H1 (cell line): Measurements from ENCODE around the gene PHOX2A. TPM values are rescaled to one million over a fixed set of nuclear protein-coding genes. Genes with fewer than 3 reads are reported as not detected.

Source experiments
- CTCF ChIA-PET: fragments of 300-600 bp; sonication (Branson Sonifier 250); formaldehyde crosslinking; loops from one replicate; lab custom pipeline; 2021; ENCODE audit not compliant: partially characterized antibody; lab: Charles Lee
- POLR2A ChIA-PET: fragments of 300-600 bp; sonication (Branson Sonifier 250); formaldehyde crosslinking; loops from one replicate; lab custom pipeline; 2021; ENCODE audit warnings: inconsistent platforms; ENCODE audit not compliant: partially characterized antibody; lab: Charles Lee
- DNase-seq, 2 experiments: peaks; one replicate each; pipeline versions ENCODE4 v3.0.0 to v3.0.0-alpha.2; 2010 to 2022; ENCODE audit warnings: low spot score in 2 of 2, low read depth in 1 of 2, mixed read lengths in 1 of 2
- FAIRE-seq: peaks from 2 replicates; lab custom pipeline; 2011; peaks lifted over from hg19 to GRCh38; lab: Jason Lieb, UNC
- H2AFZ ChIP-seq: 2 replicates; pipeline ENCODE4 v1.8.1; 2012; ENCODE audit warnings: low read length, inconsistent platforms
- H2AK5ac ChIP-seq: 2 replicates; pipeline ENCODE4 v1.6.1; 2013; ENCODE audit warnings: low read depth, low read length
- H2BK120ac ChIP-seq: replicated peaks from 2 replicates; pipeline ENCODE3; 2013; ENCODE audit warnings: low read depth, low read length, inconsistent platforms
- H2BK12ac ChIP-seq: 2 replicates; pipeline ENCODE4 v1.6.1; 2013; ENCODE audit warnings: low read depth, low read length
- H2BK15ac ChIP-seq: 2 replicates; pipeline ENCODE4 v1.6.1; 2013; ENCODE audit warnings: low read length
- H2BK20ac ChIP-seq: 2 replicates; pipeline ENCODE4 v1.6.1; 2013; ENCODE audit warnings: low read length
- H2BK5ac ChIP-seq: 2 replicates; pipeline ENCODE4 v1.6.1; 2013; ENCODE audit warnings: low read depth, low read length
- H3K14ac ChIP-seq: 2 replicates; pipeline ENCODE4 v1.6.1; 2013; ENCODE audit warnings: inconsistent platforms; ENCODE audit not compliant: insufficient read length
- H3K18ac ChIP-seq: 2 replicates; pipeline ENCODE4 v1.6.1; 2013; ENCODE audit warnings: low read length; ENCODE audit errors: extremely low read depth
- H3K23ac ChIP-seq: 2 replicates; pipeline ENCODE4 v1.6.1; 2013; ENCODE audit warnings: inconsistent platforms; ENCODE audit not compliant: insufficient read length
- H3K23me2 ChIP-seq: 2 replicates; pipeline ENCODE4 v1.6.1; 2013; ENCODE audit warnings: low read depth, low read length
- H3K27ac ChIP-seq: 2 replicates; pipeline ENCODE4 v1.6.1; 2011; ENCODE audit warnings: low read depth, low read length, inconsistent platforms
- H3K27me3 ChIP-seq, 4 experiments: replicated peaks in 1 of 4; 1 replicate in 1 of 4; 2 replicates in 3 of 4; pipeline versions ENCODE4 v1.6.1 to v1.8.1; 2011 to 2013; ENCODE audit warnings: low read length in 3 of 4, mild to moderate bottlenecking in 3 of 4, inconsistent platforms in 2 of 4, mixed read lengths in 2 of 4, moderate library complexity in 1 of 4; ENCODE audit not compliant: control insufficient read depth in 3 of 4, insufficient read depth in 3 of 4; ENCODE audit errors: extremely low read depth in 1 of 4
- H3K36me3 ChIP-seq, 4 experiments: 2 replicates each; pipeline versions ENCODE4 v1.6.1 to v1.8.1; 2011 to 2013; ENCODE audit warnings: mild to moderate bottlenecking in 4 of 4, low read length in 3 of 4, moderate library complexity in 2 of 4, control low read depth in 1 of 4, inconsistent platforms in 1 of 4; ENCODE audit not compliant: insufficient read depth in 4 of 4, control insufficient read depth in 2 of 4
- H3K4ac ChIP-seq: replicated peaks from 2 replicates; pipeline ENCODE3; 2013; ENCODE audit warnings: low read length, low read depth, mixed read lengths, inconsistent platforms; ENCODE audit not compliant: insufficient read length
- H3K4me1 ChIP-seq, 4 experiments: replicated peaks in 1 of 4; 1 replicate in 1 of 4; 2 replicates in 3 of 4; pipeline versions ENCODE4 v1.6.1 to v1.8.1; 2011 to 2013; ENCODE audit warnings: low read length in 3 of 4, inconsistent platforms in 2 of 4, mixed read lengths in 1 of 4; ENCODE audit not compliant: insufficient read depth in 4 of 4, control insufficient read depth in 3 of 4
- H3K4me2 ChIP-seq, 2 experiments: 2 replicates each; pipeline versions ENCODE4 v1.6.1 to v1.8.1; 2011 to 2013; ENCODE audit warnings: low read depth in 2 of 2, low read length in 2 of 2, control low read depth in 1 of 2, inconsistent platforms in 1 of 2, mild to moderate bottlenecking in 1 of 2; ENCODE audit not compliant: insufficient read depth in 1 of 2
- H3K4me3 ChIP-seq, 4 experiments: fragments of 200-600, 300-600 bp in 1 of 4; sonication (generic), shearing (Covaris generic), sonication (Bioruptor Twin) in 1 of 4; 2 replicates each; pipeline versions ENCODE4 v1.5.1 to v1.8.1; 2011 to 2016; ENCODE audit warnings: low read length in 4 of 4, low read depth in 3 of 4, control low read depth in 2 of 4, inconsistent platforms in 2 of 4, mild to moderate bottlenecking in 2 of 4, mixed read lengths in 1 of 4, moderate library complexity in 1 of 4; ENCODE audit not compliant: insufficient read depth in 2 of 4; ENCODE audit errors: extremely low read depth in 1 of 4
- H3K56ac ChIP-seq: replicated peaks from 2 replicates; pipeline ENCODE3; 2013; ENCODE audit warnings: low read depth, mild to moderate bottlenecking, mixed read lengths, low read length, inconsistent platforms; ENCODE audit not compliant: insufficient read length
- H3K79me1 ChIP-seq: 2 replicates; pipeline ENCODE4 v1.6.1; 2013; ENCODE audit warnings: low read depth, low read length, control low read depth
- H3K79me2 ChIP-seq, 2 experiments: 2 replicates each; pipeline versions ENCODE4 v1.6.1 to v1.8.1; 2012 to 2013; ENCODE audit warnings: low read length in 2 of 2, mild to moderate bottlenecking in 2 of 2, inconsistent platforms in 1 of 2; ENCODE audit not compliant: insufficient read depth in 2 of 2, control insufficient read depth in 1 of 2
- H3K9ac ChIP-seq, 4 experiments: replicated peaks in 1 of 4; 1 replicate in 1 of 4; 2 replicates in 3 of 4; pipeline versions ENCODE4 v1.6.1 to v1.8.1; 2011 to 2013; ENCODE audit warnings: low read depth in 3 of 4, low read length in 3 of 4, control low read depth in 2 of 4, mild to moderate bottlenecking in 2 of 4, moderate library complexity in 2 of 4, inconsistent platforms in 1 of 4; ENCODE audit errors: extremely low read depth in 1 of 4
- H3K9me3 ChIP-seq, 2 experiments: 2 replicates each; pipeline versions ENCODE4 v1.6.1 to v1.8.1; 2012 to 2013; ENCODE audit warnings: mild to moderate bottlenecking in 2 of 2, moderate library complexity in 2 of 2, control low read depth in 1 of 2, inconsistent platforms in 1 of 2, low read depth in 1 of 2, low read length in 1 of 2, mixed read lengths in 1 of 2; ENCODE audit not compliant: insufficient read depth in 2 of 2
- H4K20me1 ChIP-seq, 2 experiments: replicated peaks in 1 of 2; 2 replicates each; pipeline versions ENCODE3 to v1.8.1; 2011 to 2013; ENCODE audit warnings: inconsistent platforms in 2 of 2, low read length in 2 of 2, mild to moderate bottlenecking in 1 of 2; ENCODE audit not compliant: insufficient read depth in 2 of 2, control insufficient read depth in 1 of 2
- H4K5ac ChIP-seq: 2 replicates; pipeline ENCODE4 v1.6.1; 2013; ENCODE audit warnings: low read length, low read depth, mixed read lengths, inconsistent platforms; ENCODE audit not compliant: insufficient read length
- H4K8ac ChIP-seq: 2 replicates; pipeline ENCODE4 v1.8.0; 2013; ENCODE audit warnings: mild to moderate bottlenecking, moderate library complexity, low read length, inconsistent platforms; ENCODE audit not compliant: insufficient read depth; ENCODE audit errors: extremely low read depth
- H4K91ac ChIP-seq: replicated peaks from 2 replicates; pipeline ENCODE3; 2013; ENCODE audit warnings: low read length, mixed read lengths, inconsistent platforms; ENCODE audit not compliant: insufficient read length
- BCL11A ChIP-seq, 2 experiments: IDR thresholded peaks; one replicate each; pipeline ENCODE4 v1.6.1; 2011; ENCODE audit warnings: low read depth in 2 of 2, low read length in 2 of 2, mild to moderate bottlenecking in 2 of 2
- HDAC2 ChIP-seq, 2 experiments: fragments of 300-600 bp in 1 of 2; sonication (generic) in 1 of 2; IDR thresholded peaks; 2 replicates each; pipeline ENCODE4 v1.6.1; 2011 to 2012; ENCODE audit warnings: low read depth in 2 of 2, low read length in 2 of 2, mild to moderate bottlenecking in 2 of 2, moderate library complexity in 2 of 2, borderline replicate concordance in 1 of 2, inconsistent platforms in 1 of 2
- POLR2AphosphoS5 ChIP-seq: IDR thresholded peaks from 2 replicates; pipeline ENCODE4 v1.6.1; 2011; ENCODE audit warnings: low read depth, low read length
- SIRT6 ChIP-seq: IDR thresholded peaks from one replicate; pipeline ENCODE4 v1.7.1; 2012; ENCODE audit warnings: low read length, inconsistent platforms
- SIX5 ChIP-seq: IDR thresholded peaks from 2 replicates; pipeline ENCODE4 v1.6.1; 2011; ENCODE audit warnings: mild to moderate bottlenecking, low read depth, low read length
- YY1 ChIP-seq: IDR thresholded peaks from 2 replicates; pipeline ENCODE4 v1.6.1; 2011; ENCODE audit warnings: low read depth, mild to moderate bottlenecking, low read length
- WGBS, 2 experiments: shearing (Covaris generic) in 1 of 2; methylation state at CpG; one replicate each; pipeline versions ENCODE4 v1.1.6 to v1.1.7; 2013 to 2015; ENCODE audit warnings: low lambda C conversion rate in 2 of 2, mixed read lengths in 2 of 2, inconsistent platforms in 1 of 2, low coverage in 1 of 2, missing lambda C conversion rate in 1 of 2; ENCODE audit not compliant: insufficient replicate concordance in 2 of 2, insufficient coverage in 1 of 2, insufficient read length in 1 of 2; ENCODE audit errors: extremely low coverage in 1 of 2, missing lambda C conversion rate in 1 of 2; 5-methylcytosine and 5-hydroxymethylcytosine counted together
- polyA plus RNA-seq, 7 experiments: library from polyadenylated mRNA; depleted of rRNA in 3 of 7; stranded (reverse) in 5 of 7; unstranded in 2 of 7; fragments of >200 nt in 5 of 7; fragments of 200-250 nt in 2 of 7; gene quantifications; 1 replicate in 5 of 7; 2 replicates in 1 of 7; 4 replicates in 1 of 7; pipeline versions ENCODE4 v1.2.1 to v1.2.3, GENCODE V29; 2011 to 2013; ENCODE audit warnings: missing spikeins in 2 of 7, mixed read lengths in 2 of 7
- total RNA-seq: library from RNA; stranded (reverse); fragmentation: NEBNext Ultra II Directional; extraction: Animal tissue kit (Norgen Biotek cat#: 25700); gene quantifications from 2 replicates; pipeline ENCODE4 v1.2.1, GENCODE V29; 2021
- TF ChIP-seq, protein P1 (sequence below): IDR thresholded peaks from 2 replicates; pipeline ENCODE4 v1.6.1; 2012; ENCODE audit warnings: inconsistent platforms
- TF ChIP-seq, protein P2 (sequence below): IDR thresholded peaks from 2 replicates; pipeline ENCODE4 v1.6.1; 2012; ENCODE audit warnings: low read length, inconsistent platforms

PHOX2A gene
- total and polyA plus RNA-seq, 2 of the 8 experiments (the other 6 are each of a cell fraction or from before 2014, with no cell fraction given) = 0.67 TPM; not detected in 1

DNA sequence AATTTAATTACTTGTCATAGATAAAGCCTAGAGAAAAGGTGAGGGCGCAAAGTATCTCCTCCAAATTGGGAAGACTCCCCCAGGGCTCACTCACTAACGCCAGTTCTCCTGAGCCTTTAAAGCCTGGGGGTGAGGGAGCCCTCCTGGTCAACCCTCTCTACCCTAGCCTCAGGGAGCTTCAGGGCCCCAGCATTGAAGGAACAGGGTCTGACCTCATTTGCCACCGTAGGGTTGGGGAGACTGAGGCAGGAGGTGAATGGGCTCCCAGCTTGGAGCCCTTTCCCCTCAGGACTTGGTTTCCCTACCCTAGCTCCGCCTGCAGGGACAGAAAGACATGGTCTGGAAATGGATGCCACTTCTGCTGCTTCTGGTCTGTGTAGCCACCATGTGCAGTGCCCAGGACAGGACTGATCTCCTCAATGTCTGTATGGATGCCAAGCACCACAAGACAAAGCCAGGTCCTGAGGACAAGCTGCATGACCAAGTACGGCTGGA, 25.7 kb downstream of the PHOX2A start:
- Histone ChIP-seq H3K9ac (no peak overlapping the region), H2BK12ac (no peak overlapping the region), H3K18ac (no peak overlapping the region), H2BK15ac (no peak overlapping the region), H3K4me1 (peaks cover 6 to 11% (median 7%) of the 10 kb centered on the region in 4 experiments; a peak in 5 of 7 replicates), H3K4me3 (no peak overlapping the region), H2BK20ac (no peak overlapping the region), H4K5ac (no peak overlapping the region), H2AFZ (no peak overlapping the region), H3K4ac (no peak overlapping the region), H3K23ac (no peak overlapping the region), H3K79me1 (no peaks in the 10 kb centered on the region), H3K36me3 (no peaks in the 10 kb centered on the region), H2BK120ac (no peak overlapping the region), H4K8ac (no peak overlapping the region), H3K9me3 (no peaks in the 10 kb centered on the region), H3K56ac (no peak overlapping the region)
- 83% methylated on average over 5 of the region's 5 CpGs; no CpG with 5 or more reads in 1 of the 2 experiments for WGBS, 2 experiments
- no peak for DNase-seq
- POLR2A ChIA-PET = no interaction called here
- TF ChIP-seq, protein P1, sequence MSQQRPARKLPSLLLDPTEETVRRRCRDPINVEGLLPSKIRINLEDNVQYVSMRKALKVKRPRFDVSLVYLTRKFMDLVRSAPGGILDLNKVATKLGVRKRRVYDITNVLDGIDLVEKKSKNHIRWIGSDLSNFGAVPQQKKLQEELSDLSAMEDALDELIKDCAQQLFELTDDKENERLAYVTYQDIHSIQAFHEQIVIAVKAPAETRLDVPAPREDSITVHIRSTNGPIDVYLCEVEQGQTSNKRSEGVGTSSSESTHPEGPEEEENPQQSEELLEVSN = no peak
- TF ChIP-seq BCL11A (IDR thresholded peaks at IDR 0.05; ENCODE audit: low read depth in 2 of 2, low read length in 2 of 2) = no peak
- TF ChIP-seq HDAC2 (IDR thresholded peaks at IDR 0.05; ENCODE audit: borderline replicate concordance in 1 of 2, low read depth in 2 of 2, low read length in 2 of 2) = no peak
- no peak for TF ChIP-seq POLR2AphosphoS5
- no peak for TF ChIP-seq YY1
- TF ChIP-seq, protein P2, sequence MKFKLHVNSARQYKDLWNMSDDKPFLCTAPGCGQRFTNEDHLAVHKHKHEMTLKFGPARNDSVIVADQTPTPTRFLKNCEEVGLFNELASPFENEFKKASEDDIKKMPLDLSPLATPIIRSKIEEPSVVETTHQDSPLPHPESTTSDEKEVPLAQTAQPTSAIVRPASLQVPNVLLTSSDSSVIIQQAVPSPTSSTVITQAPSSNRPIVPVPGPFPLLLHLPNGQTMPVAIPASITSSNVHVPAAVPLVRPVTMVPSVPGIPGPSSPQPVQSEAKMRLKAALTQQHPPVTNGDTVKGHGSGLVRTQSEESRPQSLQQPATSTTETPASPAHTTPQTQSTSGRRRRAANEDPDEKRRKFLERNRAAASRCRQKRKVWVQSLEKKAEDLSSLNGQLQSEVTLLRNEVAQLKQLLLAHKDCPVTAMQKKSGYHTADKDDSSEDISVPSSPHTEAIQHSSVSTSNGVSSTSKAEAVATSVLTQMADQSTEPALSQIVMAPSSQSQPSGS = no peak
- no peak for TF ChIP-seq SIRT6
- TF ChIP-seq SIX5 = no peak
- TF ChIP-seq, all 59 proteins: peak for 0
- H2AK5ac ChIP-seq = no peak overlapping the region
- no peaks in the 10 kb centered on the region for H4K20me1 ChIP-seq
- H3K14ac ChIP-seq = no peak overlapping the region
- H2BK5ac ChIP-seq = no peak overlapping the region
- no peak for FAIRE-seq
- CTCF ChIA-PET = interaction anchor here (0.9 to 1.1 kb wide), 2 partner anchors 35 to 43 kb away, joined by 3 to 6 read pairs; no protein-coding TSS in a partner anchor
- H3K27me3 ChIP-seq = no peaks in the 10 kb centered on the region; a peak in 2 of 7 replicates
- H3K23me2 ChIP-seq = no peaks in the 10 kb centered on the region
- no peaks in the 10 kb centered on the region for H3K79me2 ChIP-seq
- no peak overlapping the region for H3K4me2 ChIP-seq
- H3K27ac ChIP-seq = no peak overlapping the region
- no peak overlapping the region for H4K91ac ChIP-seq
